Activated CD8-positive, alpha-beta T cell treated with anti-CD3 and anti-CD28 coated beads for 36 hours (primary cell): ENCODE results near the gene SCG5. TPM values are rescaled to one million over a fixed set of nuclear protein-coding genes. Genes with fewer than 3 reads are reported as not detected.

Experiments
- ATAC-seq: fragments of 200-7000 bp; cut with Tn5 transposase; one replicate; pipeline ENCODE4 v1.10.0; 2021; ENCODE audit warnings: mild to moderate bottlenecking, moderate library complexity
- CTCF ChIA-PET: fragments of 350-600 bp; sonication (Branson Sonifier 250); formaldehyde crosslinking; loops from one replicate; lab custom pipeline; 2021; ENCODE audit warnings: antibody characterized with exemption; lab: Charles Lee
- POLR2A ChIA-PET: fragments of 350-600 bp; sonication (Branson Sonifier 250); formaldehyde crosslinking; loops from one replicate; lab custom pipeline; 2021; ENCODE audit warnings: antibody characterized with exemption; lab: Charles Lee
- DNase-seq: peaks from one replicate; pipeline ENCODE4 v3.0.0-alpha.2; 2020
- H3K27ac Mint-ChIP-seq: one replicate; pipeline ENCODE4 v1.8.0; 2021; ENCODE audit warnings: mild to moderate bottlenecking, mixed read lengths
- H3K27me3 Mint-ChIP-seq: one replicate; pipeline ENCODE4 v1.8.0; 2021; ENCODE audit warnings: mixed read lengths
- H3K36me3 Mint-ChIP-seq: one replicate; pipeline ENCODE4 v1.8.0; 2021; ENCODE audit warnings: low read depth, mixed read lengths
- H3K4me1 Mint-ChIP-seq: one replicate; pipeline ENCODE4 v1.8.0; 2021; ENCODE audit warnings: low read depth, mixed read lengths
- H3K4me3 Mint-ChIP-seq: one replicate; pipeline ENCODE4 v1.8.0; 2021; ENCODE audit warnings: mild to moderate bottlenecking, moderate library complexity, mixed read lengths
- H3K9me3 Mint-ChIP-seq: one replicate; pipeline ENCODE4 v1.8.0; 2021; ENCODE audit warnings: mixed read lengths
- CTCF ChIP-seq: fragments of 200-600 bp; IDR thresholded peaks from one replicate; pipeline ENCODE4 v1.8.0; 2022; ENCODE audit warnings: antibody characterized with exemption, mild to moderate bottlenecking
- intact Hi-C: fragments of 100-400 bp; cut with micrococcal nuclease; formaldehyde crosslinking; loops from one replicate; pipeline ENCODE4 v1.10.0; 2022
- total RNA-seq, 2 experiments: library from RNA; stranded (reverse); gene quantifications; one replicate each; pipeline ENCODE4 v1.2.3, GENCODE V29; 2021

Gene SCG5
- total RNA-seq, 2 experiments from 2014 or later: 1.2 to 1.6 TPM

DNA sequence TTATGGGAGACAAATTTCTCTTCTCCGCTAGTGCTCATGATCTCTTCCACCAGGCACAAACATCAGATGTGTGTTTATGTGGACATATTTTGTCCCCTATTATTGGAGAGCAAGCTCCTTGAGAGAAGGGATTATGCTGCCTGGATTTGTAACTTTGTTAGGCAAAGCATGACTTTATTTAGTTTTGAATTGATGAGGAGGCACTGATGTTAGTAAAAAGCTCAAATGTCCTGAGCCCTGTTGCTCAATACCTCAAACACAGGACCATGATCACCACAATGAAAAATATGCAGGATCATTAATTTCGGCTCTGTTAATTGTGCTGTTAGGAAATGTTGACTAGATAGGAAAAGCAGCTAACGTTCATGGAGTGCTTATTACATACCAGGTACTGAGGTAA, 29.1 kb downstream of the SCG5 start:
- no peaks in the 10 kb centered on the region for H3K36me3 Mint-ChIP-seq
- ChIA-PET POLR2A (interaction anchor here (0.7 kb wide), 1 partner anchor 70 kb away, joined by 3 read pairs; no protein-coding TSS in a partner anchor), CTCF (interaction anchor here (1.0 kb wide), 1 partner anchor 8 kb away, joined by 7 read pairs; no protein-coding TSS in a partner anchor)
- no peaks in the 10 kb centered on the region for H3K9me3 Mint-ChIP-seq
- ATAC-seq (no peak), DNase-seq (no peak)
- intact Hi-C loops: no loop called here
- H3K27ac Mint-ChIP-seq: no peak overlapping the region
- no peak overlapping the region for H3K4me3 Mint-ChIP-seq
- H3K4me1 Mint-ChIP-seq: no peaks in the 10 kb centered on the region
- H3K27me3 Mint-ChIP-seq: no peaks in the 10 kb centered on the region
- no peak for TF ChIP-seq CTCF

- Mint-ChIP-seq H3K4me3 (no peak overlapping the region), H3K27me3 (no peaks in the 10 kb centered on the region), H3K4me1 (no peaks in the 10 kb centered on the region), H3K36me3 (no peaks in the 10 kb centered on the region), H3K27ac (no peak overlapping the region), H3K9me3 (no peaks in the 10 kb centered on the region)
- ChIA-PET CTCF (interaction anchor here (1.0 kb wide), 1 partner anchor 9 kb away, joined by 7 read pairs; no protein-coding TSS in a partner anchor), POLR2A (no interaction called here)
- intact Hi-C loops: no loop called here
- DNase-seq: no peak
- no peak for ATAC-seq
- TF ChIP-seq CTCF: no peak
Observed at GRCh38 chr15:32671339-32672325, 30.1 kb downstream of the SCG5 start.

GRCh38 chr15:32674681-32675080, 33.2 kb downstream of the SCG5 start:
- Mint-ChIP-seq H3K27ac (no peak overlapping the region), H3K4me1 (no peaks in the 10 kb centered on the region), H3K4me3 (no peak overlapping the region), H3K36me3 (no peaks in the 10 kb centered on the region), H3K9me3 (no peaks in the 10 kb centered on the region), H3K27me3 (no peaks in the 10 kb centered on the region)
- ChIA-PET POLR2A (no interaction called here), CTCF (interaction anchor here (1.2 kb wide), 1 partner anchor 12 kb away, joined by 6 read pairs; no protein-coding TSS in a partner anchor)
- ATAC-seq (no peak), DNase-seq (no peak)
- TF ChIP-seq CTCF: no peak
- intact Hi-C loops: no loop called here

DNA sequence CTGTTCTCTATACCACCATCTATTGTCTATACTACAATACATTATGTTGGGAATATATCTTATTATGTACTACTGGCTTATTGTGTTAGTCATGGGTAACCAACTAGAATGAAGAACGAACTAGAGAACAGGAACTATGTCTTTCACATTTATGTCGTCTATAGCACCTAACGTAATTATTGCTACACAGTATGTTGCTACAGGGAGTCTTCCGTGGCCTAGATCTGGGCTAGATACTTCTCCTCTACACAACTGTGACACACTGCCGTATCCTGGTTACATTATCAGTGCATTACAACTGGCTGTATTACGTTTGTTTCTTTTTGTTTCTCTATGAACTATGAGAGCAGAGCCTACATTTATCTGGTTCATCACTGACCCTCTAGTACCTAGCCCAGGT, 34.0 kb downstream of the SCG5 start:
- DNase-seq (no peak), ATAC-seq (no peak)
- no peak overlapping the region for H3K4me3 Mint-ChIP-seq
- no peak for TF ChIP-seq CTCF
- no peaks in the 10 kb centered on the region for H3K36me3 Mint-ChIP-seq
- no peaks in the 10 kb centered on the region for H3K27me3 Mint-ChIP-seq
- CTCF ChIA-PET: no interaction called here
- H3K27ac Mint-ChIP-seq: no peak overlapping the region
- no peaks in the 10 kb centered on the region for H3K9me3 Mint-ChIP-seq
- POLR2A ChIA-PET: no interaction called here
- no peaks in the 10 kb centered on the region for H3K4me1 Mint-ChIP-seq
- intact Hi-C loops: no loop called here

GRCh38 chr15:32676169-32676568, 34.7 kb downstream of the SCG5 start:
- H3K27ac Mint-ChIP-seq: no peak overlapping the region
- H3K27me3 Mint-ChIP-seq: no peaks in the 10 kb centered on the region

More at GRCh38 chr15:32676169-32676568, 34.7 kb downstream of the SCG5 start:
- ChIA-PET POLR2A (no interaction called here), CTCF (interaction anchor here (0.8 kb wide), 1 partner anchor 11 kb away, joined by 3 read pairs; no protein-coding TSS in a partner anchor)
- no peak for ATAC-seq
- Mint-ChIP-seq H3K9me3 (no peaks in the 10 kb centered on the region), H3K4me3 (no peak overlapping the region), H3K36me3 (no peaks in the 10 kb centered on the region), H3K4me1 (no peaks in the 10 kb centered on the region)
- DNase-seq: no peak
- no peak for TF ChIP-seq CTCF
- intact Hi-C loops: no loop called here
